HepG2 (cell line): ENCODE data around the gene ATF7IP. TPM values are rescaled to one million over a fixed set of nuclear protein-coding genes. Genes with fewer than 3 reads are reported as not detected.

Experiments
- ATAC-seq: fragments of 200-7000 bp; cut with Tn5 transposase; 3 replicates; pipeline ENCODE4 v1.9.1; 2020; ENCODE audit warnings: mild to moderate bottlenecking, moderate library complexity
- BruUV-seq: library from RNA; stranded (reverse); fragments of 400-500 nt; replicated peaks from 2 replicates; lab custom pipeline; 2021; lab: Mats Ljungman, UMichigan
- CTCF ChIA-PET: fragments of 300-600 bp; formaldehyde crosslinking; extraction: SDS; loops from one replicate; lab custom pipeline; 2021; ENCODE audit warnings: low total read pairs, inconsistent platforms, low intra/inter-chr PET ratio; lab: Yijun Ruan, JAX
- POLR2A ChIA-PET: fragments of 350-600 bp; sonication (Branson Sonifier 250); formaldehyde crosslinking; loops from one replicate; lab custom pipeline; 2020; ENCODE audit warnings: antibody characterized with exemption, inconsistent platforms; lab: Yijun Ruan, JAX
- DNase-seq: peaks from one replicate; pipeline ENCODE4 v3.0.0-alpha.2; 2015; ENCODE audit warnings: low spot score
- FAIRE-seq: peaks from 3 replicates; lab custom pipeline; 2011; peaks lifted over from hg19 to GRCh38; lab: Jason Lieb, UNC
- H2AFZ ChIP-seq: one replicate; pipeline ENCODE4 v1.6.1; 2011; ENCODE audit warnings: low read length, inconsistent platforms
- H3K27ac ChIP-seq: fragments of 300-600 bp; 3 replicates; pipeline ENCODE4 v1.8.0; 2011; ENCODE audit warnings: mixed run types, mild to moderate bottlenecking, mixed read lengths, low read length, inconsistent platforms; ENCODE audit not compliant: insufficient read depth; ENCODE audit errors: extremely low read length
- H3K27me3 ChIP-seq, 2 experiments: fragments of 200-600 bp in 1 of 2; 2 replicates in 1 of 2; 3 replicates in 1 of 2; pipeline versions ENCODE4 v1.6.0 to v1.8.0; 2011; ENCODE audit warnings: low read length in 2 of 2, mild to moderate bottlenecking in 2 of 2, moderate library complexity in 2 of 2, inconsistent platforms in 1 of 2; ENCODE audit not compliant: insufficient read depth in 2 of 2, control insufficient read depth in 1 of 2
- H3K36me3 ChIP-seq, 2 experiments: fragments of 200-600 bp in 1 of 2; replicated peaks in 1 of 2; 2 replicates in 1 of 2; 3 replicates in 1 of 2; pipeline versions ENCODE4 v1.5.1 to v1.8.0; 2011; ENCODE audit warnings: low read length in 2 of 2, inconsistent platforms in 1 of 2; ENCODE audit not compliant: insufficient read depth in 2 of 2, control insufficient read depth in 1 of 2
- H3K4me1 ChIP-seq: 2 replicates; pipeline ENCODE4 v1.5.1; 2012; ENCODE audit warnings: low read length, inconsistent platforms; ENCODE audit not compliant: insufficient read depth
- H3K4me2 ChIP-seq: 2 replicates; pipeline ENCODE4 v1.6.0; 2011; ENCODE audit warnings: low read depth, low read length, inconsistent platforms
- H3K4me3 ChIP-seq, 3 experiments: fragments of 200-600 bp in 1 of 3; sonication (generic), shearing (Covaris generic) in 1 of 3; replicated peaks in 1 of 3; 2 replicates each; pipeline ENCODE4 v1.5.1; 2011 to 2016; ENCODE audit warnings: low read length in 3 of 3, inconsistent platforms in 2 of 3, low read depth in 2 of 3, mild to moderate bottlenecking in 2 of 3, control low read depth in 1 of 3, mixed read lengths in 1 of 3; ENCODE audit not compliant: insufficient read depth in 1 of 3
- H3K79me2 ChIP-seq: one replicate; pipeline ENCODE4 v1.6.1; 2011; ENCODE audit warnings: low read length, inconsistent platforms; ENCODE audit not compliant: insufficient read depth
- H3K9ac ChIP-seq: 2 replicates; pipeline ENCODE4 v1.6.0; 2011; ENCODE audit warnings: mild to moderate bottlenecking, low read depth, low read length, inconsistent platforms; ENCODE audit not compliant: insufficient read depth
- H3K9me3 ChIP-seq: 2 replicates; pipeline ENCODE4 v1.5.1; 2012; ENCODE audit warnings: mild to moderate bottlenecking, low read length
- H4K20me1 ChIP-seq: 2 replicates; pipeline ENCODE4 v1.6.0; 2011; ENCODE audit warnings: inconsistent platforms, mild to moderate bottlenecking, low read length, moderate library complexity; ENCODE audit not compliant: insufficient read depth
- ARID2 ChIP-seq: sonication (generic); formaldehyde crosslinking; IDR thresholded peaks from 2 replicates; pipeline ENCODE4 v1.8.1; 2022; ENCODE audit warnings: mild to moderate bottlenecking, missing genetic modification reagents, borderline replicate concordance
- CAMTA2 ChIP-seq: sonication (generic); formaldehyde crosslinking; IDR thresholded peaks from 2 replicates; pipeline ENCODE4 v1.4.0; 2020; ENCODE audit warnings: mild to moderate bottlenecking, missing genetic modification reagents, borderline replicate concordance
- CREB3 ChIP-seq: sonication (generic); formaldehyde crosslinking; IDR thresholded peaks from 2 replicates; pipeline ENCODE4 v1.5.0; 2020; ENCODE audit warnings: missing genetic modification reagents
- EHMT2 ChIP-seq: fragments of 200-600 bp; sonication (generic); IDR thresholded peaks from 2 replicates; pipeline ENCODE4 v1.7.0; 2017; ENCODE audit warnings: antibody characterized with exemption, low read depth, low read length, borderline replicate concordance
- FOXO1 ChIP-seq: sonication (generic); formaldehyde crosslinking; IDR thresholded peaks from 2 replicates; pipeline ENCODE4 v1.4.0; 2020; ENCODE audit warnings: missing genetic modification reagents
- PHF8 ChIP-seq: sonication (generic); formaldehyde crosslinking; IDR thresholded peaks from 2 replicates; pipeline ENCODE4 v1.5.0; 2020; ENCODE audit warnings: missing genetic modification reagents
- PRDM4 ChIP-seq: sonication (generic); formaldehyde crosslinking; IDR thresholded peaks from 2 replicates; pipeline ENCODE4 v1.9.0; 2021; ENCODE audit warnings: missing genetic modification reagents, borderline replicate concordance
- SALL1 ChIP-seq: sonication (generic); formaldehyde crosslinking; IDR thresholded peaks from 2 replicates; pipeline ENCODE4 v1.8.0; 2022; ENCODE audit warnings: mild to moderate bottlenecking, missing genetic modification reagents
- SMAD1 ChIP-seq: sonication (generic); formaldehyde crosslinking; IDR thresholded peaks from 2 replicates; pipeline ENCODE4 v1.4.0; 2020; ENCODE audit warnings: missing genetic modification reagents, low read depth, mild to moderate bottlenecking, borderline replicate concordance
- ZBTB3 ChIP-seq: sonication (generic); formaldehyde crosslinking; IDR thresholded peaks from 2 replicates; pipeline ENCODE4 v1.4.0; 2020; ENCODE audit warnings: low read depth, mild to moderate bottlenecking, moderate library complexity, missing genetic modification reagents, borderline replicate concordance
- ZBTB39 ChIP-seq: sonication (generic); formaldehyde crosslinking; IDR thresholded peaks from 2 replicates; pipeline ENCODE4 v1.5.0; 2020; ENCODE audit warnings: missing genetic modification reagents
- ZBTB7A ChIP-seq: sonication (generic); formaldehyde crosslinking; IDR thresholded peaks from 2 replicates; pipeline ENCODE4 v1.8.0; 2022; ENCODE audit warnings: mild to moderate bottlenecking, missing genetic modification reagents
- ZIK1 ChIP-seq: sonication (generic); formaldehyde crosslinking; IDR thresholded peaks from 2 replicates; pipeline ENCODE4 v1.5.0; 2020; ENCODE audit warnings: mild to moderate bottlenecking, low read depth, missing genetic modification reagents, borderline replicate concordance
- ZNF558 ChIP-seq: sonication (generic); formaldehyde crosslinking; IDR thresholded peaks from 2 replicates; pipeline ENCODE4 v1.9.0; 2022; ENCODE audit warnings: mild to moderate bottlenecking, missing genetic modification reagents, borderline replicate concordance
- ZNF615 ChIP-seq: sonication (generic); formaldehyde crosslinking; IDR thresholded peaks from 2 replicates; pipeline ENCODE4 v1.5.0; 2020; ENCODE audit warnings: mild to moderate bottlenecking, missing genetic modification reagents, borderline replicate concordance
- WGBS: methylation state at CpG from one replicate; pipeline ENCODE4 v1.1.6; 2017; ENCODE audit warnings: low lambda C conversion rate; 5-methylcytosine and 5-hydroxymethylcytosine counted together
- in situ Hi-C: cut with HindIII; loops from 2 replicates; pipeline ENCODE4 v1.10.0; 2017; ENCODE audit warnings: low pct_unique_long_range_greater_than_20kb; ENCODE audit not compliant: extremely low pct_ligation_motif_present
- intact Hi-C: fragments of 100-400 bp; cut with micrococcal nuclease; formaldehyde crosslinking; loops from one replicate; pipeline ENCODE4 v1.10.0; 2022; ENCODE audit not compliant: unreplicated experiment
- polyA plus RNA-seq, 8 experiments: library from polyadenylated mRNA; depleted of rRNA in 3 of 8; stranded (reverse) in 7 of 8; unstranded in 1 of 8; fragments of >200 nt; fragmentation: Illumina TruSeq in 4 of 8; extraction: Trizol in 4 of 8; gene quantifications; 2 replicates each; pipeline versions ENCODE4 v1.2.1 to v1.2.3, GENCODE V29; 2011 to 2016; ENCODE audit warnings: low read depth in 4 of 8, missing spikeins in 1 of 8, mixed read lengths in 1 of 8; ENCODE audit not compliant: insufficient read depth in 1 of 8
- total RNA-seq, 5 experiments: library from RNA; depleted of rRNA; stranded (reverse); fragments of >200 nt; fragmentation: Illumina TruSeq; extraction: Trizol; gene quantifications; 2 replicates each; pipeline ENCODE4 v1.2.3, GENCODE V29; 2016; ENCODE audit warnings: low read depth in 1 of 5
- TF ChIP-seq, protein P1 (sequence below): sonication (generic); formaldehyde crosslinking; IDR thresholded peaks from 2 replicates; pipeline ENCODE4; 2020; ENCODE audit warnings: missing genetic modification reagents, mild to moderate bottlenecking, borderline replicate concordance

The ATF7IP gene
- total and polyA plus RNA-seq, 2 of the 13 experiments (the other 11 are each of a cell fraction or from before 2014, with no cell fraction given), result 1.8 to 11.8 TPM

GRCh38 chr12:14540801-14541462 lies 175.4 kb downstream of the ATF7IP start:
- intact Hi-C loops (no loop called here), in situ Hi-C loops (no loop called here)
- Histone ChIP-seq H3K9ac (no peak overlapping the region), H3K27me3 (no peaks in the 10 kb centered on the region), H3K4me2 (no peak overlapping the region), H3K79me2 (no peaks in the 10 kb centered on the region), H3K4me3 (no peak overlapping the region), H3K9me3 (no peaks in the 10 kb centered on the region), H3K36me3 (no peaks in the 10 kb centered on the region), H4K20me1 (no peaks in the 10 kb centered on the region), H2AFZ (no peak overlapping the region), H3K27ac (no peak overlapping the region), H3K4me1 (no peaks in the 10 kb centered on the region)
- DNase-seq (no peak), FAIRE-seq (no peak), ATAC-seq (no peak)
- ChIA-PET CTCF (no interaction called here), POLR2A (no interaction called here)
- WGBS, result 20% methylated on average over 4 of the region's 4 CpGs
- BruUV-seq, result no TSS peak
- no peak for TF ChIP-seq ZBTB3 (CRISPR knock-in tag)
- no peak for TF ChIP-seq CAMTA2 (CRISPR knock-in tag)
- TF ChIP-seq PHF8 (CRISPR knock-in tag), result no peak
- TF ChIP-seq ZBTB7A (CRISPR knock-in tag), result no peak
- TF ChIP-seq ZIK1 (CRISPR knock-in tag), result no peak
- no peak for TF ChIP-seq PRDM4 (CRISPR knock-in tag)
- TF ChIP-seq, protein P1, sequence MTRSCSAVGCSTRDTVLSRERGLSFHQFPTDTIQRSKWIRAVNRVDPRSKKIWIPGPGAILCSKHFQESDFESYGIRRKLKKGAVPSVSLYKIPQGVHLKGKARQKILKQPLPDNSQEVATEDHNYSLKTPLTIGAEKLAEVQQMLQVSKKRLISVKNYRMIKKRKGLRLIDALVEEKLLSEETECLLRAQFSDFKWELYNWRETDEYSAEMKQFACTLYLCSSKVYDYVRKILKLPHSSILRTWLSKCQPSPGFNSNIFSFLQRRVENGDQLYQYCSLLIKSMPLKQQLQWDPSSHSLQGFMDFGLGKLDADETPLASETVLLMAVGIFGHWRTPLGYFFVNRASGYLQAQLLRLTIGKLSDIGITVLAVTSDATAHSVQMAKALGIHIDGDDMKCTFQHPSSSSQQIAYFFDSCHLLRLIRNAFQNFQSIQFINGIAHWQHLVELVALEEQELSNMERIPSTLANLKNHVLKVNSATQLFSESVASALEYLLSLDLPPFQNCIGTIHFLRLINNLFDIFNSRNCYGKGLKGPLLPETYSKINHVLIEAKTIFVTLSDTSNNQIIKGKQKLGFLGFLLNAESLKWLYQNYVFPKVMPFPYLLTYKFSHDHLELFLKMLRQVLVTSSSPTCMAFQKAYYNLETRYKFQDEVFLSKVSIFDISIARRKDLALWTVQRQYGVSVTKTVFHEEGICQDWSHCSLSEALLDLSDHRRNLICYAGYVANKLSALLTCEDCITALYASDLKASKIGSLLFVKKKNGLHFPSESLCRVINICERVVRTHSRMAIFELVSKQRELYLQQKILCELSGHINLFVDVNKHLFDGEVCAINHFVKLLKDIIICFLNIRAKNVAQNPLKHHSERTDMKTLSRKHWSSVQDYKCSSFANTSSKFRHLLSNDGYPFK (CRISPR knock-in tag), result no peak
- TF ChIP-seq ZNF615, result no peak
- TF ChIP-seq ZBTB39, result no peak
- TF ChIP-seq ARID2, result no peak
- no peak for TF ChIP-seq SMAD1 (CRISPR knock-in tag)
- TF ChIP-seq EHMT2, result no peak
- no peak for TF ChIP-seq CREB3 (CRISPR knock-in tag)
- no peak for TF ChIP-seq ZNF558
- no peak for TF ChIP-seq SALL1
- no peak for TF ChIP-seq FOXO1 (CRISPR knock-in tag)
